SK-N-SH (cell line): Measurements from ENCODE around the gene F2RL2. TPM values are rescaled to one million over a fixed set of nuclear protein-coding genes. Genes with fewer than 3 reads are reported as not detected.

Experiments used
- CTCF ChIA-PET: fragments of 300-600, 350-600 bp; formaldehyde crosslinking; extraction: SDS; loops from one replicate; lab custom pipeline; 2021; lab: Yijun Ruan, JAX
- POLR2A ChIA-PET: fragments of 350-600 bp; sonication (Branson Sonifier 250); formaldehyde crosslinking; extraction: SDS; loops from one replicate; lab custom pipeline; 2020; ENCODE audit warnings: antibody characterized with exemption, inconsistent platforms; lab: Yijun Ruan, JAX
- DNase-seq: peaks from one replicate; pipeline ENCODE4 v3.0.0; 2012
- H2AFZ ChIP-seq: fragments of 200-600 bp; sonication (generic); 2 replicates; pipeline ENCODE4 v1.8.1; 2016; ENCODE audit warnings: antibody characterized with exemption, mild to moderate bottlenecking, low read depth
- H3F3A ChIP-seq: fragments of 200-600 bp; sonication (generic); replicated peaks from 2 replicates; pipeline ENCODE3; 2016; ENCODE audit warnings: antibody characterized with exemption, mild to moderate bottlenecking; ENCODE audit not compliant: insufficient read depth
- H3K27ac ChIP-seq, 2 experiments: fragments of 200-500 bp in 1 of 2; fragments of 200-600 bp in 1 of 2; sonication (Bioruptor generic) in 1 of 2; sonication (generic), shearing (Covaris generic) in 1 of 2; 2 replicates each; pipeline versions ENCODE4 v1.5.1 to v1.6.1; 2014 to 2016; ENCODE audit warnings: low read depth in 2 of 2, inconsistent platforms in 1 of 2, low read length in 1 of 2, mild to moderate bottlenecking in 1 of 2, mixed read lengths in 1 of 2
- H3K27me3 ChIP-seq: fragments of 200-600 bp; sonication (generic), shearing (Covaris generic); 2 replicates; pipeline ENCODE4 v1.6.1; 2016; ENCODE audit warnings: mixed run types; ENCODE audit not compliant: insufficient read depth
- H3K36me3 ChIP-seq, 2 experiments: fragments of 200-500 bp in 1 of 2; fragments of 200-600 bp in 1 of 2; sonication (Bioruptor generic) in 1 of 2; sonication (generic) in 1 of 2; replicated peaks in 1 of 2; 2 replicates each; pipeline versions ENCODE3 to v1.5.1; 2014 to 2016; ENCODE audit warnings: low read length in 1 of 2, mild to moderate bottlenecking in 1 of 2; ENCODE audit not compliant: insufficient read depth in 2 of 2, control insufficient read depth in 1 of 2
- H3K4me1 ChIP-seq, 2 experiments: fragments of 200-500 bp in 1 of 2; fragments of 200-600 bp in 1 of 2; sonication (Bioruptor generic) in 1 of 2; sonication (generic), shearing (Covaris generic) in 1 of 2; 2 replicates each; pipeline versions ENCODE4 v1.5.1 to v1.6.1; 2014 to 2016; ENCODE audit warnings: low read depth in 1 of 2, low read length in 1 of 2, mixed run types in 1 of 2; ENCODE audit not compliant: insufficient read depth in 2 of 2, control insufficient read depth in 1 of 2
- H3K4me2 ChIP-seq: fragments of 200-600 bp; sonication (generic), shearing (Covaris generic); 2 replicates; pipeline ENCODE4 v1.6.1; 2017; ENCODE audit warnings: mixed run types
- H3K4me3 ChIP-seq, 2 experiments: fragments of 200-500 bp in 1 of 2; fragments of 200-600 bp in 1 of 2; sonication (Bioruptor generic) in 1 of 2; sonication (generic), shearing (Covaris generic) in 1 of 2; 2 replicates each; pipeline versions ENCODE4 v1.5.1 to v1.8.1; 2014 to 2016; ENCODE audit warnings: low read depth in 2 of 2, inconsistent platforms in 1 of 2, low read length in 1 of 2, mild to moderate bottlenecking in 1 of 2, mixed read lengths in 1 of 2, moderate library complexity in 1 of 2
- H3K79me2 ChIP-seq: fragments of 200-600 bp; sonication (generic); 2 replicates; pipeline ENCODE4 v1.8.1; 2017; ENCODE audit warnings: mild to moderate bottlenecking; ENCODE audit not compliant: insufficient read depth
- H3K9ac ChIP-seq: fragments of 200-600 bp; sonication (generic); 2 replicates; pipeline ENCODE4 v1.6.1; 2017; ENCODE audit warnings: mixed run types
- H3K9me2 ChIP-seq: fragments of 200-600 bp; sonication (generic); 2 replicates; pipeline ENCODE4 v1.6.1; 2017; ENCODE audit warnings: mixed run types
- H3K9me3 ChIP-seq: fragments of 200-600 bp; sonication (generic); 2 replicates; pipeline ENCODE4 v1.6.1; 2017; ENCODE audit warnings: mixed run types, mild to moderate bottlenecking, moderate library complexity
- H4K20me1 ChIP-seq: fragments of 200-600 bp; sonication (generic); 2 replicates; pipeline ENCODE4 v1.6.1; 2017; ENCODE audit warnings: mild to moderate bottlenecking, mixed run types; ENCODE audit not compliant: insufficient read depth
- CHD2 ChIP-seq: fragments of 150-350 bp; IDR thresholded peaks from 2 replicates; pipeline ENCODE4 v1.6.1; 2018; ENCODE audit warnings: low read length; ENCODE audit not compliant: partially characterized antibody
- ELF1 ChIP-seq: IDR thresholded peaks from 2 replicates; pipeline ENCODE4 v1.4.0; 2012
- FOSL2 ChIP-seq: IDR thresholded peaks from 2 replicates; pipeline ENCODE4 v1.4.0; 2012; ENCODE audit warnings: low read depth, mild to moderate bottlenecking, moderate library complexity, borderline replicate concordance
- GABPA ChIP-seq: IDR thresholded peaks from 2 replicates; pipeline ENCODE4 v1.4.0; 2012; ENCODE audit warnings: low read depth, mild to moderate bottlenecking
- GATA2 ChIP-seq: sonication (generic); formaldehyde crosslinking; IDR thresholded peaks from 2 replicates; pipeline ENCODE4 v1.5.0; 2020; ENCODE audit warnings: mild to moderate bottlenecking, missing genetic modification reagents
- MXI1 ChIP-seq: IDR thresholded peaks from 2 replicates; pipeline ENCODE4 v1.6.1; 2012; ENCODE audit warnings: mild to moderate bottlenecking, low read depth, low read length, improper control_type of control experiment
- POLR2AphosphoS5 ChIP-seq: IDR thresholded peaks from 2 replicates; pipeline ENCODE4 v1.6.1; 2012; ENCODE audit warnings: low read depth, low read length
- RAD21 ChIP-seq: IDR thresholded peaks from 2 replicates; pipeline ENCODE4 v1.6.1; 2012; ENCODE audit warnings: mild to moderate bottlenecking, low read length
- RFX5 ChIP-seq: IDR thresholded peaks from 2 replicates; pipeline ENCODE4 v1.6.1; 2012; ENCODE audit warnings: mild to moderate bottlenecking, improper control_type of control experiment, low read length
- RXRA ChIP-seq: IDR thresholded peaks from 2 replicates; pipeline ENCODE4 v1.4.0; 2012; ENCODE audit warnings: low read depth, mild to moderate bottlenecking, borderline replicate concordance
- TEAD4 ChIP-seq: IDR thresholded peaks from 2 replicates; pipeline ENCODE4 v1.4.0; 2012; ENCODE audit warnings: mild to moderate bottlenecking, borderline replicate concordance; ENCODE audit not compliant: insufficient read depth
- WGBS: methylation state at CpG from one replicate; pipeline ENCODE4 v1.1.6; 2017; ENCODE audit warnings: low lambda C conversion rate; 5-methylcytosine and 5-hydroxymethylcytosine counted together
- polyA plus RNA-seq, 3 experiments: library from polyadenylated mRNA; depleted of rRNA; stranded (reverse); fragments of >200 nt; gene quantifications; 2 replicates each; pipeline ENCODE4 v1.2.3, GENCODE V29; 2012
- TF ChIP-seq, protein P1 (sequence below): IDR thresholded peaks from 2 replicates; pipeline ENCODE4 v1.4.0; 2012; ENCODE audit warnings: low read depth, borderline replicate concordance
- TF ChIP-seq, protein P2 (sequence below): fragments of 150-350 bp; IDR thresholded peaks from 2 replicates; pipeline ENCODE4 v1.6.1; 2016; ENCODE audit warnings: mild to moderate bottlenecking, low read depth, low read length
- TF ChIP-seq, protein P3 (sequence below): IDR thresholded peaks from 2 replicates; pipeline ENCODE4 v1.6.1; 2012; ENCODE audit warnings: mild to moderate bottlenecking, low read depth, low read length, moderate library complexity
- TF ChIP-seq, protein P4 (sequence below): IDR thresholded peaks from 2 replicates; pipeline ENCODE4 v1.4.0; 2012; ENCODE audit warnings: low read depth, borderline replicate concordance
- TF ChIP-seq, protein P5 (sequence below): fragments of 150-350 bp; IDR thresholded peaks from 2 replicates; pipeline ENCODE4 v1.6.1; 2017; ENCODE audit warnings: antibody characterized with exemption, low read length, low read depth, borderline replicate concordance

F2RL2 gene
- polyA plus RNA-seq, 1 of the 3 experiments (the other 2 are of a cell fraction), result 29.4 TPM

DNA sequence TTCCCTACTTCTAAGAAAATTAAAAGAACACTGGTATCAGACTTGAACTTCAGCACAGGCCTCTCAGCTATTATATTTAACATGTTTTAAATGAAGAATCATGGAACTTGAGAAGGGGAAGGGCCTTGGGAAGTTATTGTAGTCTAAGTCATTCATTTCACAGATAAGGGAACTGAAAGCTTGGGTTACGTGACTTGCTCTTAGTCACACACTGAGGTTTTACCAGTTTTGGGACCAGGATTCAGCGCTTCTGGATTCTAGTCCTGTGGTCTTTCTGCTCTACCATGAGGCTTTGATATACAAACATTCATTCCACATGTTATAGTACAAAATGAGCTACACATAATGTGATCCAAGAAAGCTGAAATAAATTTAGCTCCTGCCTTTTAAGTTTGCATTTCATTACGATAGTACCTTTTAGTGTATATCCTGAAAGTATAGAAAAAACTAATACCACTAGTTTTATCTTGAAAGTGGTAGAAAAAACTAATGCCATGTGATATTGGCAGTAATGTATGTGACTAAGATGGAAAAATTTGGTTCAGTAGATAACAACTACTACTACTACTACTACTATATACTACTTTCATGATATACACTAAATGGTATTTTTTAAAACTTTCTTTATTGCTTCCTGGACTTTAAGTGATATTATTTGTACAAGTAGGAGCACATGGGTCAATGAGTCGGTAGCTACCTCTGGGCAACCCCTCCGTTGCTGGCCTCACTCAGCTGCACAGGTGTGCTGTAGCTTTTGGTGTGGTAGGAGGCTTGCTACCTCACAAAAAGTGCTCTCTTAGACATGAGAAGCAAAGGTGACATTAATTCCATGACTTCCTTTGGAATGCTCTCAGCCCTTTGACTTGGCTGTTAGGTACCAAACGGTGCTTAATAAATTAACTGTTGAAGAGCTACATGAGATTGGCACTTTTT lies 40.7 kb downstream of the F2RL2 start:
- no peaks in the 10 kb centered on the region; a peak in 1 of 4 replicates for H3K4me1 ChIP-seq
- H3K9me3 ChIP-seq, result no peaks in the 10 kb centered on the region
- TF ChIP-seq, protein P1, sequence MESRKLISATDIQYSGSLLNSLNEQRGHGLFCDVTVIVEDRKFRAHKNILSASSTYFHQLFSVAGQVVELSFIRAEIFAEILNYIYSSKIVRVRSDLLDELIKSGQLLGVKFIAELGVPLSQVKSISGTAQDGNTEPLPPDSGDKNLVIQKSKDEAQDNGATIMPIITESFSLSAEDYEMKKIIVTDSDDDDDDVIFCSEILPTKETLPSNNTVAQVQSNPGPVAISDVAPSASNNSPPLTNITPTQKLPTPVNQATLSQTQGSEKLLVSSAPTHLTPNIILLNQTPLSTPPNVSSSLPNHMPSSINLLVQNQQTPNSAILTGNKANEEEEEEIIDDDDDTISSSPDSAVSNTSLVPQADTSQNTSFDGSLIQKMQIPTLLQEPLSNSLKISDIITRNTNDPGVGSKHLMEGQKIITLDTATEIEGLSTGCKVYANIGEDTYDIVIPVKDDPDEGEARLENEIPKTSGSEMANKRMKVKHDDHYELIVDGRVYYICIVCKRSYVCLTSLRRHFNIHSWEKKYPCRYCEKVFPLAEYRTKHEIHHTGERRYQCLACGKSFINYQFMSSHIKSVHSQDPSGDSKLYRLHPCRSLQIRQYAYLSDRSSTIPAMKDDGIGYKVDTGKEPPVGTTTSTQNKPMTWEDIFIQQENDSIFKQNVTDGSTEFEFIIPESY, result no peak
- no peaks in the 10 kb centered on the region for H3K27me3 ChIP-seq
- no peak overlapping the region for H3K9ac ChIP-seq
- H3K4me3 ChIP-seq, result no peak overlapping the region
- no peaks in the 10 kb centered on the region for H3F3A ChIP-seq
- 79% methylated on average over 6 of the region's 6 CpGs for WGBS
- POLR2A ChIA-PET, result no interaction called here
- H3K27ac ChIP-seq, result no peak overlapping the region
- no peaks in the 10 kb centered on the region for H3K36me3 ChIP-seq
- CTCF ChIA-PET, result interaction anchor here (0.7 to 4.9 kb wide), 17 partner anchors 9 to 1532 kb away, joined by 3 to 31 read pairs (median 3); partner anchors contain the start of gene IQGAP2
- H3K4me2 ChIP-seq, result no peak overlapping the region
- no peaks in the 10 kb centered on the region for H3K9me2 ChIP-seq
- H3K79me2 ChIP-seq, result no peaks in the 10 kb centered on the region
- DNase-seq, result no peak
- H2AFZ ChIP-seq, result no peak overlapping the region
- no peaks in the 10 kb centered on the region for H4K20me1 ChIP-seq

DNA sequence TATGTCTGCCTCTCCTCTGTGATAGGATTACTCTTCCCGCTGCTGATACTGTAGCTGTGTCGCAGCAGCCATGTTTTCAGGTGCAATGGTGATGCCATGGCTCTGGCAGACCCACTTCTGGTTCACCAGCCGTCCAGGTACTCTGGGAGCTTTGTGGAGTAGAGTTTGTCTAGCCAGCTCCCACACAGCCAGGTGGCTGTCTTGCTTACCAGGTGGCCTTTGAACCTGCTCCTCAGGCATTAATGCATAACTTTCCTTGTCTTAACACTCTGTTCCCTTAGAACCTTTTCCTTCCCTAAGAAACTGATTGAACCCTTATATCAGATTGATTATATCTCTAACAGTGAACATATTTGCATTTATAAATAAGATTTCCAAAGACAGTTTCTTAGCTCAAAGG lies 42.2 kb downstream of the F2RL2 start:
- Histone ChIP-seq H3F3A (no peaks in the 10 kb centered on the region), H3K27ac (no peak overlapping the region), H3K4me1 (peaks cover 0 to 2% of the 10 kb centered on the region in 2 experiments; a peak in 2 of 4 replicates), H3K4me2 (no peak overlapping the region), H3K4me3 (no peak overlapping the region), H4K20me1 (no peaks in the 10 kb centered on the region), H3K36me3 (no peaks in the 10 kb centered on the region), H3K27me3 (no peaks in the 10 kb centered on the region), H3K79me2 (no peaks in the 10 kb centered on the region), H3K9me3 (no peaks in the 10 kb centered on the region), H3K9me2 (no peaks in the 10 kb centered on the region), H3K9ac (no peak overlapping the region), H2AFZ (no peak overlapping the region)
- no peak for DNase-seq
- POLR2A ChIA-PET, result no interaction called here
- TF ChIP-seq RXRA, result no peak
- TF ChIP-seq RAD21, result no peak
- TF ChIP-seq GATA2 (CRISPR knock-in tag), result no peak
- TF ChIP-seq, protein P2, sequence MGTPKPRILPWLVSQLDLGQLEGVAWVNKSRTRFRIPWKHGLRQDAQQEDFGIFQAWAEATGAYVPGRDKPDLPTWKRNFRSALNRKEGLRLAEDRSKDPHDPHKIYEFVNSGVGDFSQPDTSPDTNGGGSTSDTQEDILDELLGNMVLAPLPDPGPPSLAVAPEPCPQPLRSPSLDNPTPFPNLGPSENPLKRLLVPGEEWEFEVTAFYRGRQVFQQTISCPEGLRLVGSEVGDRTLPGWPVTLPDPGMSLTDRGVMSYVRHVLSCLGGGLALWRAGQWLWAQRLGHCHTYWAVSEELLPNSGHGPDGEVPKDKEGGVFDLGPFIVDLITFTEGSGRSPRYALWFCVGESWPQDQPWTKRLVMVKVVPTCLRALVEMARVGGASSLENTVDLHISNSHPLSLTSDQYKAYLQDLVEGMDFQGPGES, result no peak
- no peak for TF ChIP-seq FOSL2
- no peak for TF ChIP-seq MXI1
- no peak for TF ChIP-seq CHD2
- TF ChIP-seq, protein P3, sequence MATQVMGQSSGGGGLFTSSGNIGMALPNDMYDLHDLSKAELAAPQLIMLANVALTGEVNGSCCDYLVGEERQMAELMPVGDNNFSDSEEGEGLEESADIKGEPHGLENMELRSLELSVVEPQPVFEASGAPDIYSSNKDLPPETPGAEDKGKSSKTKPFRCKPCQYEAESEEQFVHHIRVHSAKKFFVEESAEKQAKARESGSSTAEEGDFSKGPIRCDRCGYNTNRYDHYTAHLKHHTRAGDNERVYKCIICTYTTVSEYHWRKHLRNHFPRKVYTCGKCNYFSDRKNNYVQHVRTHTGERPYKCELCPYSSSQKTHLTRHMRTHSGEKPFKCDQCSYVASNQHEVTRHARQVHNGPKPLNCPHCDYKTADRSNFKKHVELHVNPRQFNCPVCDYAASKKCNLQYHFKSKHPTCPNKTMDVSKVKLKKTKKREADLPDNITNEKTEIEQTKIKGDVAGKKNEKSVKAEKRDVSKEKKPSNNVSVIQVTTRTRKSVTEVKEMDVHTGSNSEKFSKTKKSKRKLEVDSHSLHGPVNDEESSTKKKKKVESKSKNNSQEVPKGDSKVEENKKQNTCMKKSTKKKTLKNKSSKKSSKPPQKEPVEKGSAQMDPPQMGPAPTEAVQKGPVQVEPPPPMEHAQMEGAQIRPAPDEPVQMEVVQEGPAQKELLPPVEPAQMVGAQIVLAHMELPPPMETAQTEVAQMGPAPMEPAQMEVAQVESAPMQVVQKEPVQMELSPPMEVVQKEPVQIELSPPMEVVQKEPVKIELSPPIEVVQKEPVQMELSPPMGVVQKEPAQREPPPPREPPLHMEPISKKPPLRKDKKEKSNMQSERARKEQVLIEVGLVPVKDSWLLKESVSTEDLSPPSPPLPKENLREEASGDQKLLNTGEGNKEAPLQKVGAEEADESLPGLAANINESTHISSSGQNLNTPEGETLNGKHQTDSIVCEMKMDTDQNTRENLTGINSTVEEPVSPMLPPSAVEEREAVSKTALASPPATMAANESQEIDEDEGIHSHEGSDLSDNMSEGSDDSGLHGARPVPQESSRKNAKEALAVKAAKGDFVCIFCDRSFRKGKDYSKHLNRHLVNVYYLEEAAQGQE, result no peak
- no peak for TF ChIP-seq GABPA
- TF ChIP-seq, protein P4, sequence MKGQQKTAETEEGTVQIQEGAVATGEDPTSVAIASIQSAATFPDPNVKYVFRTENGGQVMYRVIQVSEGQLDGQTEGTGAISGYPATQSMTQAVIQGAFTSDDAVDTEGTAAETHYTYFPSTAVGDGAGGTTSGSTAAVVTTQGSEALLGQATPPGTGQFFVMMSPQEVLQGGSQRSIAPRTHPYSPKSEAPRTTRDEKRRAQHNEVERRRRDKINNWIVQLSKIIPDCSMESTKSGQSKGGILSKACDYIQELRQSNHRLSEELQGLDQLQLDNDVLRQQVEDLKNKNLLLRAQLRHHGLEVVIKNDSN, result no peak
- no peak for TF ChIP-seq TEAD4
- TF ChIP-seq POLR2AphosphoS5, result no peak
- no peak for TF ChIP-seq RFX5
- no peak for TF ChIP-seq ELF1
- TF ChIP-seq, protein P5, sequence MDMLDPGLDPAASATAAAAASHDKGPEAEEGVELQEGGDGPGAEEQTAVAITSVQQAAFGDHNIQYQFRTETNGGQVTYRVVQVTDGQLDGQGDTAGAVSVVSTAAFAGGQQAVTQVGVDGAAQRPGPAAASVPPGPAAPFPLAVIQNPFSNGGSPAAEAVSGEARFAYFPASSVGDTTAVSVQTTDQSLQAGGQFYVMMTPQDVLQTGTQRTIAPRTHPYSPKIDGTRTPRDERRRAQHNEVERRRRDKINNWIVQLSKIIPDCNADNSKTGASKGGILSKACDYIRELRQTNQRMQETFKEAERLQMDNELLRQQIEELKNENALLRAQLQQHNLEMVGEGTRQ, result no peak
- CTCF ChIA-PET, result interaction anchor here (0.8 to 4.9 kb wide), 4 partner anchors 20 to 193 kb away, joined by 3 to 31 read pairs (median 16); partner anchors contain the start of gene IQGAP2
- 86% methylated on average over 3 of the region's 3 CpGs for WGBS
